ENCODE measurements around the gene MYBPC2.

The MYBPC2 gene

DNA sequence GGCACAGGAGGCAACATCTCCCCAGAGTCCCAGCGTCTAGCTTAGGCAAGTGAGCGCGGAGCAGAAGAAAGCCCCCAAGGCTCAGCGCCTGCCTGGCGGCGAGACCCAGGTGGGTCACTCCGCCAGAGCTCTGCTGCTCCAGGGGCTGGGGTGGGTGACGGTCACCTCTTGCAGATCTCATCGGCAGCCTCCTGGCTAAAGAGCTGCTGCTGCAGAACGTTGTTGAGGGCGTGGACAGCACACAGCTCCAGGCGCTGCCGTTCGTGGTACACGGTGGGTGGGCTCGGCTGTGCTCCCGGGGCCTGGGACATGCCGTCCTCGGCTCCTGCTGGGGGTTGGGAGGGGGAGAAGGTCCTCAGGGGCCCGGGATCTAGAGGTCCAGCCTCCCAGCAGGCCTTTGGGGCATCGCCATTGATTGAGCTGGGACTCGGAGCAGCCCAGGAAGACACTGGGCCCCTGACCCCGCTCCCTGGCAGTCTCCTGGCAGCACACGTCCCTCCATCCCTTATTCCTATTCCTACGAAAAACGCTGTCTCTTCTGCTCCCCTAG, 77.5 kb downstream of the MYBPC2 start:
- TF ChIP-seq, protein P1, sequence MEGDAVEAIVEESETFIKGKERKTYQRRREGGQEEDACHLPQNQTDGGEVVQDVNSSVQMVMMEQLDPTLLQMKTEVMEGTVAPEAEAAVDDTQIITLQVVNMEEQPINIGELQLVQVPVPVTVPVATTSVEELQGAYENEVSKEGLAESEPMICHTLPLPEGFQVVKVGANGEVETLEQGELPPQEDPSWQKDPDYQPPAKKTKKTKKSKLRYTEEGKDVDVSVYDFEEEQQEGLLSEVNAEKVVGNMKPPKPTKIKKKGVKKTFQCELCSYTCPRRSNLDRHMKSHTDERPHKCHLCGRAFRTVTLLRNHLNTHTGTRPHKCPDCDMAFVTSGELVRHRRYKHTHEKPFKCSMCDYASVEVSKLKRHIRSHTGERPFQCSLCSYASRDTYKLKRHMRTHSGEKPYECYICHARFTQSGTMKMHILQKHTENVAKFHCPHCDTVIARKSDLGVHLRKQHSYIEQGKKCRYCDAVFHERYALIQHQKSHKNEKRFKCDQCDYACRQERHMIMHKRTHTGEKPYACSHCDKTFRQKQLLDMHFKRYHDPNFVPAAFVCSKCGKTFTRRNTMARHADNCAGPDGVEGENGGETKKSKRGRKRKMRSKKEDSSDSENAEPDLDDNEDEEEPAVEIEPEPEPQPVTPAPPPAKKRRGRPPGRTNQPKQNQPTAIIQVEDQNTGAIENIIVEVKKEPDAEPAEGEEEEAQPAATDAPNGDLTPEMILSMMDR (conservative IDR thresholded peaks at IDR 0.05; ENCODE audit: low read depth, low read length): no peak
- peak; percentile 13 for DNase-seq (ENCODE audit: low read depth)
- peak overlapping the region; percentile 90 for H3K4me3 ChIP-seq (ENCODE audit: low read depth, low read length)

DNA sequence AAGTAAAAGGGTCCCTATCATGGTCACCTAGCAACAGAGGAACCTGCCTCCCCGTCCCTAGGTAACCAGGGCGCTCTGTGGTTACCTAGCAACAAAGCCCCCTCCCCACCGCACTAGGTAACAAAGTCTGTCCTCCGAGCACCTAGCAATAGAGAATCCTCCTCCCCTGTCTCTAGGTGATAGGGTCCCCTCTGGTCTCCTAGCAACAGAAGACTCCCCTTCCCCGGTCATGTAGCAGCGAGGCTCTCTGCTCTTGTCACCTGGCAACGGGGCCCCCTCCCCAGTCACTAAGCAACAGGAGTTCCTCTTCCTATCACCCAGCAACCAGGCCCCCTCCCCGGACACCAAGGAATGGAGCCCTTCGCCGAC, 78.0 kb downstream of the MYBPC2 start:
- TF ChIP-seq, protein P1 (conservative IDR thresholded peaks at IDR 0.05; ENCODE audit: low read depth, low read length): no peak

DNA sequence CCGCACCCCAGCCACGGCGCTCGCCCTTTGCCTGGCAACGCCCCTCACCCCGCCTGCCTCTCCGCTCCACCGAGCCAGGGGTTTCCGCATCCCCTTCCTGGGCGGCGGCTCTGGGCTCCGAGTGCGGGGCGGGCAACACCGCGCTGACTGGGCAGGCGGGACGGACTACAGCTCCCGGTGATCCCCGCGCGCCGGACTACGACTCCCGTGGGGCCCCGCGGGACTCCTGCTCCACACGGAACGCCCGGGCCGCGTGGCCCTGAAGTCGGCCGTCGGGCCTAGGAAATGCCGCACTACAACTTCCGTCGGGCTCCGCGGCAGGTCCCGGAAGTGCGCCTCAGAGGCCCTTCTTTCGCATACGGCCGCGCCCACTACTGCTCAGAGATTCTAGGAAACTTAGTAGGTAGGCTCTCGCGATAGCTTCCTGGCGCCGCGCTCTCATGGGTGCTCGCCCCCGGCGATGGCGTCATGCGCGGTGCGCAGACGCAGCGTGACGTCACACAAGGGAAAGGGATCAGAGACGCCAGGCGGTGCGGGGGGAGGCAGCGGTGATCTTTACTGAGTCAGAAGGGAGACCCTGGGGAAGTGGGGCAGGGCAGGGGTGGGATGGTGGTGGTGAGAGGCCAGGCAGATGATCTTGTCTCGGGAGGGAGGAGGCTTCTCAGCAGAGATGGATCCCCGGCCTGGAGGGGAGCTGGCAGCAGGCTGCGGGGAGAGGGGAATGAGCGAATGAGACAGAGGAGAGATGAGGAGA, 78.6 kb downstream of the MYBPC2 start, which contains the start of gene JOSD2:
Gene JOSD2 (minus strand): TSS at position 123 of the 754 bp plus-strand sequence. CDS start 760 bp downstream, outside the sequence.
- TF ChIP-seq, protein P1 (conservative IDR thresholded peaks at IDR 0.05; ENCODE audit: low read depth, low read length): no peak
- DNase-seq (ENCODE audit: low read depth): peak; percentile 100
- H3K4me3 ChIP-seq (ENCODE audit: low read depth, low read length): peak within 1 kb of the TSS; percentile 90

More for the DNA sequence above, 78.0 kb downstream of the MYBPC2 start:
- DNase-seq (ENCODE audit: low read depth): peak; percentile 28
- H3K4me3 ChIP-seq (ENCODE audit: low read depth, low read length): peak overlapping the region; percentile 90

DNA sequence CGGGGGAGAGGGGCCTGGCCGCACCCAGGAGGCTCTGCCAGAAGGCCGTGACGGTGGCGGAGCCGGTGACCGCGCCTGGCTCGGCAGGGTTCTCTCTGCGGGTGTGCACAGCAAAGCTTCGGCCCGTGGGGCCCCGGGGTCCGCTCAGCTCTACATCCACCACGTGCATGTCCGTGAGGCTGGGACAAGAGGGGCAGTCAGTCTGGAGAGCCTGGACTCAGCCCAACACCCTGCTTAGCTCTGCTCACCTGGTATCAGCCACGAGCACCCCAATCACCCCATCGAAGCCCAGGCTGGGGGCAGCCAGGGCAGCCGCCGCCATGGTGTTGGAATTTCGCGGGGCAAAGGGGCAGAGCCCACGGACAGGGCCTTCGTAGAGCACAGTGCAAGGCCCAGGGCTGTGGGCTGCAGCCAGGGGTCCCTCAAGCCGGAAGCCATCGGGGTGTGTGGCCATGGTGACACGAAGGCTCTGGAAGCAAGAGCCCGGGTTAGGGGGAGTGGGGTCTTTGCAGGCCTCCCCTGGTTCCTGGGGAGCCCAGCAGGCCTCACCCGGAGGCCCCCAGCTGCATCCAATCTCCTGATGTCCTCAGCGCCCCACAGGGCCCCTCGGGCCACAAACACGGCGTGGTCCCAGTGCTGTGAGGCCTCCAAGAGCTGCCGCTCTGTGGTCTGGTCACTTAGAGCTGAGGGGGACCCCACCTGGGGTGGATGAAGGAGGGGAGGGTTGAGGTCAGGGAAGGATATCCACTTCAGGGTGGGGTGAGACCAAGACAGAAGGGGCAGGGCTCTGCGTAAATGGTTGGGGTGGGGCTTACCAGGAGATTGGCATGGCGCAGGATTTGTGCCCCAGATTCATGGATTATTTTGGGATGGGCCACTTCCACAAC, 79.7 kb downstream of the MYBPC2 start:
- peak overlapping the region; percentile 90 for H3K4me3 ChIP-seq (ENCODE audit: low read depth, low read length)
- DNase-seq (ENCODE audit: low read depth): no peak
- TF ChIP-seq, protein P1 (conservative IDR thresholded peaks at IDR 0.05; ENCODE audit: low read depth, low read length): no peak

DNA sequence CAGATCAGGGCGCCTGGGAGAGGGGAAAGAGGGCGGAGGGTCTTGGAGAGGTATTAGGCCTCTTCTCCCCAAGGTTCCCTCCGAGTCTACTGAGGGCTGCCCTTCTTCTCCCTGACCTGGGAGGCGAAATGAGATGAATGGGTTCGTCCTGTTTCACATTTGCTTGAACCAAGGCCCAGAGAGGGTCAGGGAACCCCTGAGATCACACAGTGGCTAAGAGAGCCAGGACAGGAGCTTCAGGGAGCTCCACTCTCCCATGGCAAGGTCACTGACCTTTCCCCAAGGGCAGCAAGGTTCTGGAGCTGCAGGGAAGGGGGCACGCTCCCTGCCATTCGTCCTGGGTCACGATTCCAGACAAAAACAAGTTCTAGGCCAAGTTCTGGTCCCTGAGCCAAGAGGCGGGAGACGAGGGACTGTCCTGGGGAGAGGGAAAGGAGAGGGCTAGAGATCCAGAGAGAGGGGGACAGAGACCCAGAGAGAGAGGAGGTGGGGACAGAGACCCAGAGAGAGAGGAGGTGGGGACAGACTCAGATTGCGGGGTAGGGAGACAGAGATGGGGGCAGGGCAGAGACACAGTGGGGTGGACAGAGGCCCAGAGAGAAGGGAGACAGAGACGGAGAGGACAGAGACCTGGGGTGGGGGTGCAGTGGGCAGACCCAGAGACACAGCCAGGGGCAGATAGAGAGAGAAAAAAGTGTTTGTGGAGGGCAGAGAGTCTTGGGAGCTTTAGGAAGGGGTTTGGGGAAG, 80.5 kb downstream of the MYBPC2 start:
- DNase-seq (ENCODE audit: low read depth): no peak
- TF ChIP-seq, protein P1 (conservative IDR thresholded peaks at IDR 0.05; ENCODE audit: low read depth, low read length): no peak
- H3K4me3 ChIP-seq (ENCODE audit: low read depth, low read length): no peak overlapping the region

GRCh38 chr19:50513746-50514345, 81.2 kb downstream of the MYBPC2 start, which contains the start of gene ASPDH:
ASPDH (minus strand) TSS chr19:50513913; CDS start chr19:50513823, 90 bp downstream.
- DNase-seq (ENCODE audit: low read depth): no peak
- H3K4me3 ChIP-seq (ENCODE audit: low read depth, low read length): no peak within 1 kb of the TSS
- TF ChIP-seq, protein P1 (conservative IDR thresholded peaks at IDR 0.05; ENCODE audit: low read depth, low read length): no peak
